BJ (cell line): ENCODE measurements around the gene ELF3. TPM values are rescaled to one million over a fixed set of nuclear protein-coding genes. Genes with fewer than 3 reads are reported as not detected.

Experiments used
- CTCF ChIA-PET: fragments of 350-600 bp; formaldehyde crosslinking; extraction: SDS; loops from one replicate; lab custom pipeline; 2021; ENCODE audit warnings: antibody characterized with exemption, inconsistent platforms; lab: Yijun Ruan, JAX
- POLR2A ChIA-PET: fragments of 300-600 bp; sonication (Branson Sonifier 250); formaldehyde crosslinking; extraction: SDS; loops from one replicate; lab custom pipeline; 2021; ENCODE audit warnings: antibody characterized with exemption; lab: Charles Lee
- DNase-seq: peaks from one replicate; pipeline ENCODE4 v3.0.0-alpha.2; 2011; ENCODE audit warnings: low read depth
- H3K27me3 ChIP-seq: 2 replicates; pipeline ENCODE4 v1.6.0; 2011; ENCODE audit warnings: low read length; ENCODE audit not compliant: control insufficient read depth, insufficient read depth
- H3K36me3 ChIP-seq: 2 replicates; pipeline ENCODE4 v1.5.1; 2011; ENCODE audit warnings: low read length; ENCODE audit not compliant: control insufficient read depth, insufficient read depth
- H3K4me3 ChIP-seq: 2 replicates; pipeline ENCODE4 v1.5.1; 2011; ENCODE audit warnings: low read depth, mild to moderate bottlenecking, control low read depth, low read length
- polyA plus RNA-seq: library from polyadenylated mRNA; depleted of rRNA; stranded (reverse); fragments of >200 nt; gene quantifications from 2 replicates; pipeline ENCODE4 v1.2.3, GENCODE V29; 2011
- TF ChIP-seq, protein P1 (sequence below): IDR thresholded peaks from 2 replicates; pipeline ENCODE4 v1.5.1; 2011; ENCODE audit warnings: low read depth, mild to moderate bottlenecking, control low read depth, inconsistent platforms, low read length, moderate library complexity; ENCODE audit not compliant: insufficient read depth

ELF3 gene
- polyA plus RNA-seq, 1 experiment: 0.21 TPM

- POLR2A ChIA-PET: no interaction called here
- CTCF ChIA-PET: interaction anchor here (0.6 to 3.5 kb wide), 4 partner anchors 12 to 89 kb away, joined by 3 to 15 read pairs (median 14); no protein-coding TSS in a partner anchor
- peaks cover 10% of the 10 kb centered on the region for H3K36me3 ChIP-seq
- TF ChIP-seq, protein P1, sequence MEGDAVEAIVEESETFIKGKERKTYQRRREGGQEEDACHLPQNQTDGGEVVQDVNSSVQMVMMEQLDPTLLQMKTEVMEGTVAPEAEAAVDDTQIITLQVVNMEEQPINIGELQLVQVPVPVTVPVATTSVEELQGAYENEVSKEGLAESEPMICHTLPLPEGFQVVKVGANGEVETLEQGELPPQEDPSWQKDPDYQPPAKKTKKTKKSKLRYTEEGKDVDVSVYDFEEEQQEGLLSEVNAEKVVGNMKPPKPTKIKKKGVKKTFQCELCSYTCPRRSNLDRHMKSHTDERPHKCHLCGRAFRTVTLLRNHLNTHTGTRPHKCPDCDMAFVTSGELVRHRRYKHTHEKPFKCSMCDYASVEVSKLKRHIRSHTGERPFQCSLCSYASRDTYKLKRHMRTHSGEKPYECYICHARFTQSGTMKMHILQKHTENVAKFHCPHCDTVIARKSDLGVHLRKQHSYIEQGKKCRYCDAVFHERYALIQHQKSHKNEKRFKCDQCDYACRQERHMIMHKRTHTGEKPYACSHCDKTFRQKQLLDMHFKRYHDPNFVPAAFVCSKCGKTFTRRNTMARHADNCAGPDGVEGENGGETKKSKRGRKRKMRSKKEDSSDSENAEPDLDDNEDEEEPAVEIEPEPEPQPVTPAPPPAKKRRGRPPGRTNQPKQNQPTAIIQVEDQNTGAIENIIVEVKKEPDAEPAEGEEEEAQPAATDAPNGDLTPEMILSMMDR: no peak
- H3K27me3 ChIP-seq: no peaks in the 10 kb centered on the region
- H3K4me3 ChIP-seq: no peak overlapping the region
- no peak for DNase-seq
Observed at GRCh38 chr1:201984446-201984845, 25.9 kb upstream of the ELF3 start.

DNA sequence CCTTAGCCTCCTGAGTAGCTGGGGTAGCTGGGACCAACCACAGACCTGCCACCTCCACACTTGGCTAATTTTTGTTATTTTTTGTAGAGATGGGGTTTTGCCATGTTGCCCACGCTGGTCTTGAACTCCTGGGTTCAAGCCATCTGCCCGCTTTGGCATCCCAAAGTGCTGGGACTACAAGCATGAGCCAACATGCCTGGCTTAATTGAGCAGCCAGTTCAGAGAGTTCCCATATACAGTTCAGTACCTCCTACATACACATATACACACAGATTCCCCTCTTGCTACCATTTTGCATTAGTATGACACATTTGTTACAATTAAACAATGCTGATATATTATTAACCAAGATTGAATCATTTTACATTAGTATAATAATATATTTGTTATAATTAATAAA is 25.0 kb upstream of the ELF3 start:
- Histone ChIP-seq H3K36me3 (peaks cover 14% of the 10 kb centered on the region), H3K4me3 (no peak overlapping the region), H3K27me3 (no peaks in the 10 kb centered on the region)
- TF ChIP-seq, protein P1: no peak
- POLR2A ChIA-PET: interaction anchor here (0.6 kb wide), 1 partner anchor 494 kb away, joined by 7 read pairs; no protein-coding TSS in a partner anchor
- DNase-seq: no peak
- CTCF ChIA-PET: interaction anchor here (3.2 to 3.5 kb wide), 2 partner anchors 14 to 90 kb away, joined by 15 read pairs; no protein-coding TSS in a partner anchor

GRCh38 chr1:201988601-201989000 is 21.8 kb upstream of the ELF3 start:
- TF ChIP-seq, protein P1: no peak
- DNase-seq: no peak
- POLR2A ChIA-PET: no interaction called here
- Histone ChIP-seq H3K4me3 (no peak overlapping the region), H3K27me3 (no peaks in the 10 kb centered on the region), H3K36me3 (peaks cover 29% of the 10 kb centered on the region)
- CTCF ChIA-PET: interaction anchor here (0.6 to 1.6 kb wide), 7 partner anchors 8 to 308 kb away, joined by 3 to 10 read pairs (median 3); no protein-coding TSS in a partner anchor

- no peak overlapping the region for H3K4me3 ChIP-seq
Observed at GRCh38 chr1:201989354-201990128, 20.8 kb upstream of the ELF3 start.

DNA sequence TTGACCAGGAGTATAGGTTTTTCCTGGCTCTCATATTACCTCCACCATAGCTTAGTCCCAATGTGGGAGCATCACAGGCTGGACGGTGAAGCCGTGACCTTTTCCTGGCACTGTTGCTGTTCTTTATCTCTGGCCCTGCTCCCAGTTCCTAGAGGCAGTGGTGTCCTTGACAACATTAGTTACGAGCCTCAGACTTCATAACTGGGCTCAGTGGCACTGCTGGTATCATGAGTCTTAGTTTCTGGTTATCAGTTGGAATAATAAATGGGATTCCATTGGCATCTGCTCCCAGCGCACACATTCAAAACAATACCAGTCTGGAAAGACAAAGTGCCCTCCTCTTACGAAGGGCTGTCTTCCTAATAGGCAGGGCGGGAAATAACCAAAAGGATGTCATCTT is 20.0 kb upstream of the ELF3 start:
- no peak overlapping the region for H3K4me3 ChIP-seq
- POLR2A ChIA-PET: no interaction called here
- TF ChIP-seq, protein P1: no peak
- H3K36me3 ChIP-seq: peaks cover 30% of the 10 kb centered on the region
- CTCF ChIA-PET: interaction anchor here (1.5 kb wide), 1 partner anchor 9 kb away, joined by 3 read pairs; no protein-coding TSS in a partner anchor
- no peak for DNase-seq
- no peaks in the 10 kb centered on the region for H3K27me3 ChIP-seq

More at GRCh38 chr1:201989354-201990128, 20.8 kb upstream of the ELF3 start:
- CTCF ChIA-PET: interaction anchor here (1.0 to 1.6 kb wide), 4 partner anchors 10 to 129 kb away, joined by 3 to 10 read pairs (median 4); no protein-coding TSS in a partner anchor
- TF ChIP-seq, protein P1: no peak
- POLR2A ChIA-PET: no interaction called here
- peaks cover 29% of the 10 kb centered on the region for H3K36me3 ChIP-seq
- DNase-seq: no peak
- no peaks in the 10 kb centered on the region for H3K27me3 ChIP-seq
